Nucleus accumbens (tissue), 56 donors: Measurements from ENCODE around the gene TBX19.
"Not testable (repeated sequence)": the region's sequence is repeated elsewhere in the genome, so short reads cannot be mapped to it uniquely, and the experiment has no call there.

Experiments used
- DNase-seq, 56 donors: peaks; one replicate each; lab custom pipeline; 2025; lab: John Stamatoyannopoulos, UW

TBX19 gene

DNA sequence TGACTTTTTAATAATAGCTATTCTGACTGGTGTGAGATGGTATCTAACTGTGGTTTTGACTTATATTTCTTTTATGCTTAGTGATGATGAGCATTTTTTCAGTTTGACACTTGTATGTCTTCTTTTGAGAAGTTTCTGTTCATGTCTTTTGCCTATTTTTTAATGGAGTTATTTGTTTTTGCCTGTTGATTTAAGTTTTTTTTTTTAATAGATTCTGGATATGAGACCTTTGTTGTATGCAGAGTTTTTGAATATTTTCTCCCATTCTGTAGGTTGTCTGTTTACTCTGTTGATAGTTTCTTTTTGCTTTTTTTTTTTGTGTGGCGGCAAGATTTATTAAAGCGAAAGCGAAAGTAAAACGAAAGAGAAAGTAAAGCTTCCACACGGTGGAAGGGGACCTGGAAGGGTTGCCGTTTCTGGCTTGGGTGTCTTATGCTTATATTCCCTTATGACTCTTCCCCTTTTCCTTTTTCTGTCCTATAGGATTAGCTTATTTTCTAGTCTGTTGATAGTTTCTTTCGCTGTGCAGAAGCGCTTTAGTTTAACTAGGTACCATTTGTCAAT lies 67.6 kb downstream of the TBX19 start:
- no peak for DNase-seq

DNA sequence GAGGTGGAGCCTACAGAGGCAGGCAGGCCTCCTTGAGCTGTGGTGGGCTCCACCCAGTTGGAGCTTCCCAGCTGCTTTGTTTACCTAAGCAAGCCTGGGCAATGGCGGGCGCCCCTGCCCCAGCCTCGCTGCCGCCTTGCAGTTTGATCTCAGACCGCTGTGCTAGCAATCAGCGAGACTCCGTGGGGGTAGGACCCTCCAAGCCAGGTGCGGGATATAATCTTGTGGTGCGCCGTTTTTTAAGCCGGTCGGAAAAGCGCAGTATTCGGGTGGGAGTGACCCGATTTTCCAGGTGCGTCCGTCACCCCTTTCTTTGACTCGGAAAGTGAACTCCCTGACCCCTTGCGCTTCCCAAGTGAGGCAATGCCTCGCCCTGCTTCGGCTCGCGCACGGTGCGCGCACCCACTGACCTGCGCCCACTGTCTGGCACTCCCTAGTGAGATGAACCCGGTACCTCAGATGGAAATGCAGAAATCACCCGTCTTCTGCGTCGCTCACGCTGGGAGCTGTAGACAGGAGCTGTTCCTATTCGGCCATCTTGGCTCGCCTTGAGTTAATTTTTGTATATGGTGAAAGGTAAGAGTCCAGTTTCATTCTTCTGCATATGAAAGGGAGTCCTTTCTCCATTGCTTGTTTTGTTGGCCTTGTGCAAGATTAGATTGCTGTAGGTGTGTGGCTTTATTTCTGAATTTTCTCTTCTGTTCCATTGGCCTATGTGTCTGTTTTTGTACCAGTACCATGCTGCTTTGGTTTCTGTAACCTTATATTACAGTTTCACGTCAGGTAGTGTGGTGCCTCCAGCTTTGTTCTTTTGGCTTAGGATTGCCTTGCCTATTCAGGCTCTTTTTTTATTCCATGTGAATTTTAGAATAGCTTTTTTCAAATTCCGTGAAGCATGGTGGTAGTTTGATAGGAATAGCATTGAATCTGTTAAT lies 73.9 kb downstream of the TBX19 start:
- not testable (repeated sequence) for DNase-seq

DNA sequence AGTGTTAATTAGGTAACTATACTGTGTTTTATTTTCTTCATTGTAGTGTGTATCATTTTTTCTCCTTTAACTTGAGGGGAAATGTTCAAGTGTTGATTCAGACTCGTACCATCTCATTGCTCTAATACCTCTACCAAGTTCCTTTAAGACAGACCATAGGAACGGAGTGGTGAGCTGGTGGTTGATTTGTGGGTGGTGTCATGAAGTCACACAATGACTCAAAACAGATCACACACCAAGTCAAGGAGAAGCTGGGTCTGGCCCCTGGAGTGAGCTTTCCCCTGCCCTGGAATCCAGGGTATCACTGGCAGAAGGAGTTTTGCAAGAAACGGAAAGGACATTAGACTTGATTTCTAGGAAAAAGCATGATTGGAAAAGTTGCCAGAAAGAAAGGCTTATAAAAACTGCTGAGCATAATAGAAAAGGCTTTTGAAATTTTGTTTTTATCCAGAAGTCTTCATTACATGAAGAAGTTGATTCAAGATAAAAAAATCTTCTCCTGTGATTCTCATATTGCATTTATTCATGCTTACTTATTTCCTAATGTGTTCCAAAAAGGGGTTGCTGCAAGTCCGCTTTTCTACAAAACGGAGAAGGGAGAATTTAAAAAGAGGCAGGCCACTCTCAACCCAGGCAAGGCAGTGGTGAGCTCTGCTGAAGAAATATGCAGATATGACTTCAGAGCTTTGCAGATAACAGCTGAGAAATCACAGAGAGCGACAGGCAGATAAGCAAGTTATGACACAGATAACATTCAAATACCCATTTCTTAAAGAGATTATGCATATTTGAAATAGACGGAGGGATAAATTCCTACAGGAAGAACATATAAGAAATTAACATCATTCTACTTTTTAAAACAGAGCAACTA lies 79.7 kb downstream of the TBX19 start:
- no peak for DNase-seq

DNA sequence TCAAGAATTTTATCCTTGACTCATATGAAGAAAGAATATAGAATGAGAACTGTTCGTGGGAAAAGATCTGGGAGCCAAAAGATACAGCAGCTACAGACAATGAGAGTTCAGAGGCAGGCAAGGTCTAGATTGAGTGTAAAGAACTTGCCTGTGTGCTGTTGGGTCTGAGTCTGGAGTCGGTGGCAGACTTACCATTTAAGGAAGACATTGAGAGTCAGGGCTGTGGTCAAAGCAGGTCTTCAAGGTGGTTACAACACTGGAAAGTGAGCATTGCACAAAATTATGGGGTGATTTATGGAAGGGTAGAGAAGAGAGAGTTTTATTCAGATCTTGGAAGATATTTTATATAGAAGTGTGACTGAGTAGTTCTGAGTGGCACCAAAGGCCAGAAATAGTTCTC lies 80.6 kb downstream of the TBX19 start:
- no peak for DNase-seq

DNA sequence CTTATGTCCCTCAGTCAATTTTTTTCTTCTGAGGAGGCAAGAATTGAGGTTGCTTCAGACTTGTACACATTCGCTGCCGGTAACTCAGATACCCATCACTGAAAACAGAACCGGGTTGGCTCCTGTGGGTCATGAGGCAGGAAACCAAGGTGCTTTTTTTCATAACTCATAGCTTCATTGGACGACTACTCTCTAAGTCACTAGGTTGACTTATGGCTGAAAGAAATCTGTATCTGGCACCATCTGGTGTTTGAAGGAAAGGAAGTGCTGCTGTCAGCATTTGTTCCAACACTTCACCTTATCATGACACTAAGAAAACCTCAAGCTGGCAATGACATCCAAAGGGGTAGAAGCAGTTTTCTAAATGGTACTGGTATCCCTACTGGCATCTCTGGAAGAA lies 82.3 kb downstream of the TBX19 start:
- no peak for DNase-seq
